ENCODE data around the gene APBA3.

The APBA3 gene
- long read RNA-seq, transcript APBA3-201 (11 exons, 2,075 nt): major isoform, 102 of 116 reads
- long read RNA-seq, partial matches to known transcripts: 3 of 116 reads
- long read RNA-seq, other reads (novel, unspliced or antisense): 11 of 116 reads

DNA sequence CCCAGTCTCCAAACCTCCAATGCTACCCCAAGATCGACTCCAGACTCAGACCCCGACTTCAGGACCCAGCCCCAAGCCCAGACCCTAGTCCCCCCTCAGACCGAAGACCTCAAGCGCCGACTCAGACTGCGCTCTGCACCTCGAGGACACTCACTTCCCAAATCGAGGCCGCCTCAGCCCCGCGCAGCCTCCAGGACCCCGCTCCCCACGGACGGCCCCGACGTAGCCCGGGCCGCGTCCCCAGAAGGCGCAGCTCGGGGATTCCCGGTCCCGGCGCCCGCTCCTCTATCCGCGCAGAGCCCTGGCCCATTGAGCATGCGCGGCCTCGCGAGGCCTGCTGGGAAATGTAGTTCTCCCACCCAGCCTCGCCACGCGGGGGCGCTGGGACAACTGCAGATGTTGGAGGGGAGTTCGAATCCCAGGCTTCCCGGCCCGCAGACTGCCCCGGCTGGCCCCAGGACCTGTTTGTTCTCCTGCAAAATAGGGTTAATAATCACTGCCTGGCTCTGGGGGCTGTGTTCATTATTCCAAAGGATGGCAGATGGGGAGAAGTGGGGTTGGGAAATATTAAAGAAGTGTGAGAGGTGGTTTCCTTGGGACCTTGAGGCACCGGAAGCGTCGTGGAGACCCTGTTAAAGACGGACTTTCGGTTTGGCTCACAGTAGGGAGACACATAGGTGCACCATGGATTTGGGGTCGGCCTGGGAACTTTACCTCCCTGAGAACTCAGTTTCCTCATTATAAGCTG, at the start of gene APBA3:
APBA3 (minus strand) TSS at position 311 of the 748 bp plus-strand sequence. CDS start 1,428 bp downstream, outside the sequence.
- H3K27ac ChIP-seq (replicated peaks): peak within 1 kb of the TSS; percentile 97
- H3K27me3 ChIP-seq (ENCODE audit: insufficient read depth, poor library complexity, severe bottlenecking): no peaks in the 10 kb centered on the region
- TF ChIP-seq GABPA (IDR thresholded peaks at IDR 0.05; ENCODE audit: low read depth): peak; percentile 75
- peak; percentile 69 for TF ChIP-seq POLR2AphosphoS5 (IDR thresholded peaks at IDR 0.05; ENCODE audit: low read depth)
- TF ChIP-seq, protein P1, sequence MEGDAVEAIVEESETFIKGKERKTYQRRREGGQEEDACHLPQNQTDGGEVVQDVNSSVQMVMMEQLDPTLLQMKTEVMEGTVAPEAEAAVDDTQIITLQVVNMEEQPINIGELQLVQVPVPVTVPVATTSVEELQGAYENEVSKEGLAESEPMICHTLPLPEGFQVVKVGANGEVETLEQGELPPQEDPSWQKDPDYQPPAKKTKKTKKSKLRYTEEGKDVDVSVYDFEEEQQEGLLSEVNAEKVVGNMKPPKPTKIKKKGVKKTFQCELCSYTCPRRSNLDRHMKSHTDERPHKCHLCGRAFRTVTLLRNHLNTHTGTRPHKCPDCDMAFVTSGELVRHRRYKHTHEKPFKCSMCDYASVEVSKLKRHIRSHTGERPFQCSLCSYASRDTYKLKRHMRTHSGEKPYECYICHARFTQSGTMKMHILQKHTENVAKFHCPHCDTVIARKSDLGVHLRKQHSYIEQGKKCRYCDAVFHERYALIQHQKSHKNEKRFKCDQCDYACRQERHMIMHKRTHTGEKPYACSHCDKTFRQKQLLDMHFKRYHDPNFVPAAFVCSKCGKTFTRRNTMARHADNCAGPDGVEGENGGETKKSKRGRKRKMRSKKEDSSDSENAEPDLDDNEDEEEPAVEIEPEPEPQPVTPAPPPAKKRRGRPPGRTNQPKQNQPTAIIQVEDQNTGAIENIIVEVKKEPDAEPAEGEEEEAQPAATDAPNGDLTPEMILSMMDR (IDR thresholded peaks at IDR 0.05; ENCODE audit: insufficient read depth, low read length): peak; percentile 47
- TF ChIP-seq SPI1 (IDR thresholded peaks at IDR 0.05; ENCODE audit: borderline replicate concordance, low read depth): no peak
- TF ChIP-seq, protein P2, sequence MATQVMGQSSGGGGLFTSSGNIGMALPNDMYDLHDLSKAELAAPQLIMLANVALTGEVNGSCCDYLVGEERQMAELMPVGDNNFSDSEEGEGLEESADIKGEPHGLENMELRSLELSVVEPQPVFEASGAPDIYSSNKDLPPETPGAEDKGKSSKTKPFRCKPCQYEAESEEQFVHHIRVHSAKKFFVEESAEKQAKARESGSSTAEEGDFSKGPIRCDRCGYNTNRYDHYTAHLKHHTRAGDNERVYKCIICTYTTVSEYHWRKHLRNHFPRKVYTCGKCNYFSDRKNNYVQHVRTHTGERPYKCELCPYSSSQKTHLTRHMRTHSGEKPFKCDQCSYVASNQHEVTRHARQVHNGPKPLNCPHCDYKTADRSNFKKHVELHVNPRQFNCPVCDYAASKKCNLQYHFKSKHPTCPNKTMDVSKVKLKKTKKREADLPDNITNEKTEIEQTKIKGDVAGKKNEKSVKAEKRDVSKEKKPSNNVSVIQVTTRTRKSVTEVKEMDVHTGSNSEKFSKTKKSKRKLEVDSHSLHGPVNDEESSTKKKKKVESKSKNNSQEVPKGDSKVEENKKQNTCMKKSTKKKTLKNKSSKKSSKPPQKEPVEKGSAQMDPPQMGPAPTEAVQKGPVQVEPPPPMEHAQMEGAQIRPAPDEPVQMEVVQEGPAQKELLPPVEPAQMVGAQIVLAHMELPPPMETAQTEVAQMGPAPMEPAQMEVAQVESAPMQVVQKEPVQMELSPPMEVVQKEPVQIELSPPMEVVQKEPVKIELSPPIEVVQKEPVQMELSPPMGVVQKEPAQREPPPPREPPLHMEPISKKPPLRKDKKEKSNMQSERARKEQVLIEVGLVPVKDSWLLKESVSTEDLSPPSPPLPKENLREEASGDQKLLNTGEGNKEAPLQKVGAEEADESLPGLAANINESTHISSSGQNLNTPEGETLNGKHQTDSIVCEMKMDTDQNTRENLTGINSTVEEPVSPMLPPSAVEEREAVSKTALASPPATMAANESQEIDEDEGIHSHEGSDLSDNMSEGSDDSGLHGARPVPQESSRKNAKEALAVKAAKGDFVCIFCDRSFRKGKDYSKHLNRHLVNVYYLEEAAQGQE (IDR thresholded peaks at IDR 0.05; ENCODE audit: insufficient replicate concordance, low read depth): no peak
- peak; percentile 84 to 92 for DNase-seq (ENCODE audit: low read depth in 1 of 2, low spot score in 1 of 2)
- H3K4me3 ChIP-seq (replicated peaks; ENCODE audit: insufficient read depth, low read length): peak within 1 kb of the TSS; percentile 71

DNA sequence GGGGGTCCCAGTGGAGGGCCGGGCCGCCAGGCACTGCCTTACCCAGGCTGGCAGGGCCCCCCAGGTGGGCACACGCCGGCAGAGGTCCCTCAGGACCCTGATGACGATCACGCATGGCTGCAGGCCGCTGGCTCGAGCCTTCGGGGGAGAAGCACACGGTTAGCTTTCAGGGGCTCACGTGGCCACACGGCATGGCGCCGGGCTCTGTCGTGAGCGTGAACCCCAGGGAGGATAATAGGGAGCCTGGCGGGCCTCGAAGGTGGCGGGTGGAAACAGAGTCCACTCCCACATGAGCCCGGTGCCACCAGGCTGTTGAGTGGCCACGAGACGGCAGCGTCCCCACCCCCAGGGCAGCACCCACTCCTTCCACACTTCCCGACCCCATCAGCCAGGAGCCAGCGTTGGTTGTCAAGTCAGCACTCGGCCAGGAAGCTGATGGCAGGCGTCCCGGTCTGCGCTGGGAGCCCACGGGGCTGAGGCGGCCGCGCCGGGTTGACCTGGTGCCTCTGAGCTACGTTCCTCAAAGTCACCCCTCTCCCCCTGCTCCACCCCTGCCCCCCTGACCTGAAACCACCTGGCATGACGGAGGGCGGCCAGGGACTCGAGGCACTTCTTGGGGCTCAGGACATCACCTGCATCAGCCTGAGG, 49.3 kb upstream of the APBA3 start:
- H3K27ac ChIP-seq (replicated peaks): no peak overlapping the region
- H3K27me3 ChIP-seq (ENCODE audit: insufficient read depth, poor library complexity, severe bottlenecking): no peaks in the 10 kb centered on the region
- no peak for DNase-seq (ENCODE audit: low read depth in 1 of 2, low spot score in 1 of 2)
- no peak overlapping the region for H3K4me3 ChIP-seq (replicated peaks; ENCODE audit: insufficient read depth, low read length)
- TF ChIP-seq GABPA (IDR thresholded peaks at IDR 0.05; ENCODE audit: low read depth) (no peak), POLR2AphosphoS5 (IDR thresholded peaks at IDR 0.05; ENCODE audit: low read depth) (no peak), SPI1 (IDR thresholded peaks at IDR 0.05; ENCODE audit: borderline replicate concordance, low read depth) (no peak)
- TF ChIP-seq, protein P2 (IDR thresholded peaks at IDR 0.05; ENCODE audit: insufficient replicate concordance, low read depth): no peak
- TF ChIP-seq, protein P1 (IDR thresholded peaks at IDR 0.05; ENCODE audit: insufficient read depth, low read length): no peak

- no peak overlapping the region for H3K27ac ChIP-seq (replicated peaks)
- no peak for TF ChIP-seq GABPA (IDR thresholded peaks at IDR 0.05; ENCODE audit: low read depth)
- no peak for TF ChIP-seq SPI1 (IDR thresholded peaks at IDR 0.05; ENCODE audit: borderline replicate concordance, low read depth)
- TF ChIP-seq, protein P2 (IDR thresholded peaks at IDR 0.05; ENCODE audit: insufficient replicate concordance, low read depth): no peak
- no peak for TF ChIP-seq POLR2AphosphoS5 (IDR thresholded peaks at IDR 0.05; ENCODE audit: low read depth)
- TF ChIP-seq, protein P1 (IDR thresholded peaks at IDR 0.05; ENCODE audit: insufficient read depth, low read length): no peak
- DNase-seq (ENCODE audit: low read depth in 1 of 2, low spot score in 1 of 2): no peak
- no peaks in the 10 kb centered on the region for H3K27me3 ChIP-seq (ENCODE audit: insufficient read depth, poor library complexity, severe bottlenecking)
- no peak overlapping the region for H3K4me3 ChIP-seq (replicated peaks; ENCODE audit: insufficient read depth, low read length)
Observed at GRCh38 chr19:3809881-3810707, 48.6 kb upstream of the APBA3 start.

Measured in HL-60 (cell line).